CD4-positive, CD25-positive, alpha-beta regulatory T cell (primary cell): ENCODE results near the gene MGA. TPM values are rescaled to one million over a fixed set of nuclear protein-coding genes. Genes with fewer than 3 reads are reported as not detected.
A peak's percentile ranks its signal among the peaks of the same experiment; 100 is the strongest.

Experiments used
- ATAC-seq, 2 donors: fragments of 150-1000 bp; cut with Tn5 transposase; one replicate each; pipeline ENCODE4 v1.10.0; 2021; ENCODE audit warnings: low read depth in 2 of 2, moderate number of reproducible peaks in 2 of 2, moderate library complexity in 1 of 2
- DNase-seq, 3 donors: peaks; one replicate each; pipeline versions ENCODE4 v3.0.0 to v3.0.0-alpha.2; 2012 to 2022; ENCODE audit warnings: mixed read lengths in 1 of 3
- H3K27ac ChIP-seq: one replicate; pipeline ENCODE4 v1.7.0; 2013; ENCODE audit warnings: mild to moderate bottlenecking, low read length; ENCODE audit not compliant: insufficient read depth, poor library complexity, severe bottlenecking
- H3K27me3 ChIP-seq: one replicate; pipeline ENCODE4 v1.7.0; 2013; ENCODE audit warnings: low read length; ENCODE audit not compliant: control insufficient read depth, insufficient read depth
- H3K36me3 ChIP-seq: one replicate; pipeline ENCODE4 v1.7.0; 2013; ENCODE audit warnings: mild to moderate bottlenecking, low read length, moderate library complexity; ENCODE audit not compliant: control insufficient read depth, insufficient read depth
- H3K4me1 ChIP-seq: 2 replicates; pipeline ENCODE4 v1.7.0; 2013; ENCODE audit warnings: mild to moderate bottlenecking, low read length; ENCODE audit not compliant: insufficient read depth, control insufficient read depth, poor library complexity, severe bottlenecking
- H3K4me3 ChIP-seq: one replicate; pipeline ENCODE4 v1.7.0; 2013; ENCODE audit warnings: low read depth, mild to moderate bottlenecking, low read length, moderate library complexity
- H3K9me3 ChIP-seq, 2 experiments: 1 replicate in 1 of 2; 2 replicates in 1 of 2; pipeline ENCODE4 v1.7.0; 2013; ENCODE audit warnings: low read length in 2 of 2, mild to moderate bottlenecking in 1 of 2, moderate library complexity in 1 of 2; ENCODE audit not compliant: control insufficient read depth in 2 of 2
- H3K27ac Mint-ChIP-seq, 3 donors: one replicate each; pipeline ENCODE4 v1.8.0; 2020 to 2022; ENCODE audit warnings: mild to moderate bottlenecking in 3 of 3, mixed read lengths in 3 of 3, moderate library complexity in 2 of 3
- H3K27me3 Mint-ChIP-seq: one replicate; pipeline ENCODE4 v1.8.0; 2022; ENCODE audit warnings: mild to moderate bottlenecking, mixed read lengths
- H3K36me3 Mint-ChIP-seq: one replicate; pipeline ENCODE4 v1.8.0; 2020; ENCODE audit warnings: mixed read lengths
- H3K4me1 Mint-ChIP-seq, 4 donors: one replicate each; pipeline ENCODE4 v1.8.0; 2020 to 2022; ENCODE audit warnings: mixed read lengths in 4 of 4, mild to moderate bottlenecking in 1 of 4
- H3K4me3 Mint-ChIP-seq, 4 donors: one replicate each; pipeline ENCODE4 v1.8.0; 2020 to 2022; ENCODE audit warnings: mild to moderate bottlenecking in 4 of 4, mixed read lengths in 4 of 4, moderate library complexity in 3 of 4
- H3K9me3 Mint-ChIP-seq, 7 donors: one replicate each; pipeline ENCODE4 v1.8.0; 2020 to 2022; ENCODE audit warnings: mixed read lengths in 7 of 7, mild to moderate bottlenecking in 3 of 7, moderate library complexity in 2 of 7
- polyA plus RNA-seq, 4 donors: library from polyadenylated mRNA; unstranded; fragments of 300-500 nt; fragmentation: Illumina TruSeq; gene quantifications; one replicate each; pipeline ENCODE4 v1.2.3, GENCODE V29; 2021
- total RNA-seq: library from RNA; stranded (reverse); gene quantifications from one replicate; pipeline ENCODE4 v1.2.3, GENCODE V29; 2022

The MGA gene
- total and polyA plus RNA-seq, 5 donors from 2014 or later, result 10.4 to 46.9 (median 15.6) TPM

GRCh38 chr15:41788262-41788661 lies 128.1 kb downstream of the MGA start:
- Mint-ChIP-seq H3K27me3 (no peaks in the 10 kb centered on the region), H3K4me1 (peaks cover 20 to 50% (median 35%) of the 10 kb centered on the region in 4 donors), H3K36me3 (peaks cover 3% of the 10 kb centered on the region), H3K4me3 (no peak overlapping the region), H3K9me3 (no peaks in the 10 kb centered on the region), H3K27ac (peak overlapping the region in 1 of 3 donors; percentile 1)
- H3K4me1 ChIP-seq, result peaks cover 13% of the 10 kb centered on the region
- ATAC-seq (no peak), DNase-seq (no peak)
- H3K27ac ChIP-seq, result no peak overlapping the region
- no peaks in the 10 kb centered on the region for H3K36me3 ChIP-seq
- no peaks in the 10 kb centered on the region for H3K27me3 ChIP-seq
- no peak overlapping the region for H3K4me3 ChIP-seq
- H3K9me3 ChIP-seq, result no peaks in the 10 kb centered on the region

GRCh38 chr15:41789236-41789635 lies 129.0 kb downstream of the MGA start:
- no peaks in the 10 kb centered on the region for H3K9me3 Mint-ChIP-seq
- ATAC-seq (no peak), DNase-seq (no peak)
- H3K27me3 Mint-ChIP-seq, result no peaks in the 10 kb centered on the region
- no peaks in the 10 kb centered on the region for H3K36me3 ChIP-seq
- H3K4me1 ChIP-seq, result peaks cover 13% of the 10 kb centered on the region
- no peak overlapping the region for H3K27ac Mint-ChIP-seq
- peaks cover 20 to 55% (median 36%) of the 10 kb centered on the region in 4 donors for H3K4me1 Mint-ChIP-seq
- H3K27ac ChIP-seq, result no peak overlapping the region
- H3K4me3 Mint-ChIP-seq, result no peak overlapping the region
- no peaks in the 10 kb centered on the region for H3K9me3 ChIP-seq
- no peak overlapping the region for H3K4me3 ChIP-seq
- no peaks in the 10 kb centered on the region for H3K27me3 ChIP-seq
- peaks cover 3% of the 10 kb centered on the region for H3K36me3 Mint-ChIP-seq

- H3K4me1 Mint-ChIP-seq, result peaks cover 20 to 57% (median 37%) of the 10 kb centered on the region in 4 donors
- DNase-seq (no peak), ATAC-seq (no peak)
- H3K9me3 Mint-ChIP-seq, result no peaks in the 10 kb centered on the region
- no peaks in the 10 kb centered on the region for H3K9me3 ChIP-seq
- H3K36me3 ChIP-seq, result no peaks in the 10 kb centered on the region
- no peak overlapping the region for H3K4me3 ChIP-seq
- H3K4me1 ChIP-seq, result peaks cover 13% of the 10 kb centered on the region
- peaks cover 3% of the 10 kb centered on the region for H3K36me3 Mint-ChIP-seq
- H3K27ac Mint-ChIP-seq, result peak overlapping the region in 1 of 3 donors; percentile 47
- no peak overlapping the region for H3K27ac ChIP-seq
- H3K4me3 Mint-ChIP-seq, result peak overlapping the region in 1 of 4 donors; percentile 29
- no peaks in the 10 kb centered on the region for H3K27me3 ChIP-seq
- H3K27me3 Mint-ChIP-seq, result no peaks in the 10 kb centered on the region
Observed at GRCh38 chr15:41789662-41790061, 129.5 kb downstream of the MGA start.

- peak overlapping the region in 1 of 4 donors; percentile 29 for H3K4me3 Mint-ChIP-seq
- peak overlapping the region in 2 of 3 donors; percentile 36 to 47 for H3K27ac Mint-ChIP-seq
- no peaks in the 10 kb centered on the region for H3K9me3 Mint-ChIP-seq
- Histone ChIP-seq H3K36me3 (no peaks in the 10 kb centered on the region), H3K27me3 (no peaks in the 10 kb centered on the region), H3K9me3 (no peaks in the 10 kb centered on the region), H3K4me3 (no peak overlapping the region), H3K4me1 (peaks cover 13% of the 10 kb centered on the region), H3K27ac (no peak overlapping the region)
- no peak for ATAC-seq
- DNase-seq, result no peak
- H3K27me3 Mint-ChIP-seq, result no peaks in the 10 kb centered on the region
- H3K4me1 Mint-ChIP-seq, result peaks cover 18 to 59% (median 37%) of the 10 kb centered on the region in 4 donors
- peaks cover 3% of the 10 kb centered on the region for H3K36me3 Mint-ChIP-seq
Observed at GRCh38 chr15:41790169-41790568, 130.0 kb downstream of the MGA start.

- H3K4me1 Mint-ChIP-seq, result peaks cover 16 to 59% (median 41%) of the 10 kb centered on the region in 4 donors
- Histone ChIP-seq H3K27me3 (no peaks in the 10 kb centered on the region), H3K4me1 (peaks cover 13% of the 10 kb centered on the region), H3K4me3 (no peak overlapping the region), H3K27ac (no peak overlapping the region), H3K36me3 (no peaks in the 10 kb centered on the region), H3K9me3 (no peaks in the 10 kb centered on the region)
- peak overlapping the region in 1 of 4 donors; percentile 35 for H3K4me3 Mint-ChIP-seq
- no peak for ATAC-seq
- H3K36me3 Mint-ChIP-seq, result peaks cover 3% of the 10 kb centered on the region
- H3K27me3 Mint-ChIP-seq, result no peaks in the 10 kb centered on the region
- H3K9me3 Mint-ChIP-seq, result no peaks in the 10 kb centered on the region
- DNase-seq, result peak in 1 of 3 donors; percentile 61
- peak overlapping the region in 2 of 3 donors; percentile 36 to 51 for H3K27ac Mint-ChIP-seq
Observed at GRCh38 chr15:41790756-41791546, 130.7 kb downstream of the MGA start.

- ATAC-seq, result no peak
Observed at GRCh38 chr15:41791547-41791937, 131.3 kb downstream of the MGA start.

GRCh38 chr15:41792000-41792637 lies 131.9 kb downstream of the MGA start:
- Histone ChIP-seq H3K4me1 (peaks cover 13% of the 10 kb centered on the region), H3K27ac (no peak overlapping the region), H3K4me3 (no peak overlapping the region), H3K27me3 (no peaks in the 10 kb centered on the region), H3K9me3 (no peaks in the 10 kb centered on the region), H3K36me3 (no peaks in the 10 kb centered on the region)
- DNase-seq (no peak), ATAC-seq (no peak)
- Mint-ChIP-seq H3K27ac (peak overlapping the region in 2 of 3 donors; percentile 48 to 49), H3K27me3 (no peaks in the 10 kb centered on the region), H3K4me3 (no peak overlapping the region), H3K36me3 (peaks cover 3% of the 10 kb centered on the region), H3K4me1 (peaks cover 21 to 67% (median 48%) of the 10 kb centered on the region in 4 donors), H3K9me3 (no peaks in the 10 kb centered on the region)

More at GRCh38 chr15:41791547-41791937, 131.3 kb downstream of the MGA start:
- Histone ChIP-seq H3K36me3 (no peaks in the 10 kb centered on the region), H3K4me1 (peaks cover 13% of the 10 kb centered on the region), H3K27me3 (no peaks in the 10 kb centered on the region), H3K9me3 (no peaks in the 10 kb centered on the region), H3K4me3 (no peak overlapping the region), H3K27ac (no peak overlapping the region)
- peaks cover 21 to 65% (median 46%) of the 10 kb centered on the region in 4 donors for H3K4me1 Mint-ChIP-seq
- no peaks in the 10 kb centered on the region for H3K27me3 Mint-ChIP-seq
- peaks cover 3% of the 10 kb centered on the region for H3K36me3 Mint-ChIP-seq
- no peaks in the 10 kb centered on the region for H3K9me3 Mint-ChIP-seq
- H3K27ac Mint-ChIP-seq, result peak overlapping the region in 2 of 3 donors; percentile 36 to 51
- no peak for DNase-seq
- no peak overlapping the region for H3K4me3 Mint-ChIP-seq
